ENCODE measurements around the gene NOTCH4.

NOTCH4 gene

GRCh38 chr6:32151863-32152768 is 71.8 kb downstream of the NOTCH4 start, which contains the start of gene PRRT1:
PRRT1 (minus strand) TSS chr6:32151939; CDS start chr6:32151827, 112 bp downstream.
- TF ChIP-seq CSDC2 (CRISPR knock-in tag; IDR thresholded peaks at IDR 0.05) (no peak), TOX (CRISPR knock-in tag; IDR thresholded peaks at IDR 0.05; ENCODE audit: borderline replicate concordance) (no peak), RARB (CRISPR knock-in tag; IDR thresholded peaks at IDR 0.05) (no peak), ESRRG (CRISPR knock-in tag; IDR thresholded peaks at IDR 0.05) (no peak)
- no peak for ATAC-seq

DNA sequence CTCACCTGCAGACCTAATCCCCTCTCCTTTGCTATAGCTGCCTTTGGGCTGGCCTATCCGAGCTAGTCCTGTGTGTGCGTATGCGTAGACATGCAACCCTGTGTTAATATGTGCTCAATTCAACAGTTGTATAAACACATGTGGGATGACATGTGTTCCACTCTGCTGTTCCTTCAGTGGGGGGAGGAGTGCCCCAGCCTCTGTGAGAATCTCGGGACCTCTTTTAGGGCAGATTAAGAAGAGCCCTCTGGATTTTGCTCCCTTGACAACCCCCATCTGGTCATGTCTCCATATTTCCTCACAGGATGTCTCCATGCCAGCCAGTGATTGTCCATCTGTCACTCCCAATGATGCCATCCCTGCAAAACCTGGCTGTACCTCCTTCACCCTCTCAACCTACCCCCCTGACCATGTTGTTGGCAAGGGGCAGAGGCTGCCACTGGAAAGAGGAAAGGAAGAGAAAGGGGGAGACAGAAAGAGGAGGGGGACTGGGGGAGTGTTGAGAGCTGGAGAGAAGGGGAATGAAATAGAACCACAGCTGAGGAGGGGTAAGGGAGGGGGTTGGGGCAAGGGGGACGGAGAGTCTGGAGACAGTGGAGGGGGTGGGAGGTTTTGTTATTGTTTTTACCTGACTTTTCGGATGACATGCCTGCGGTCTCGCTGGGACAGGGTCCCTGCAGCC is 72.5 kb downstream of the NOTCH4 start:
- ATAC-seq, result no peak

DNA sequence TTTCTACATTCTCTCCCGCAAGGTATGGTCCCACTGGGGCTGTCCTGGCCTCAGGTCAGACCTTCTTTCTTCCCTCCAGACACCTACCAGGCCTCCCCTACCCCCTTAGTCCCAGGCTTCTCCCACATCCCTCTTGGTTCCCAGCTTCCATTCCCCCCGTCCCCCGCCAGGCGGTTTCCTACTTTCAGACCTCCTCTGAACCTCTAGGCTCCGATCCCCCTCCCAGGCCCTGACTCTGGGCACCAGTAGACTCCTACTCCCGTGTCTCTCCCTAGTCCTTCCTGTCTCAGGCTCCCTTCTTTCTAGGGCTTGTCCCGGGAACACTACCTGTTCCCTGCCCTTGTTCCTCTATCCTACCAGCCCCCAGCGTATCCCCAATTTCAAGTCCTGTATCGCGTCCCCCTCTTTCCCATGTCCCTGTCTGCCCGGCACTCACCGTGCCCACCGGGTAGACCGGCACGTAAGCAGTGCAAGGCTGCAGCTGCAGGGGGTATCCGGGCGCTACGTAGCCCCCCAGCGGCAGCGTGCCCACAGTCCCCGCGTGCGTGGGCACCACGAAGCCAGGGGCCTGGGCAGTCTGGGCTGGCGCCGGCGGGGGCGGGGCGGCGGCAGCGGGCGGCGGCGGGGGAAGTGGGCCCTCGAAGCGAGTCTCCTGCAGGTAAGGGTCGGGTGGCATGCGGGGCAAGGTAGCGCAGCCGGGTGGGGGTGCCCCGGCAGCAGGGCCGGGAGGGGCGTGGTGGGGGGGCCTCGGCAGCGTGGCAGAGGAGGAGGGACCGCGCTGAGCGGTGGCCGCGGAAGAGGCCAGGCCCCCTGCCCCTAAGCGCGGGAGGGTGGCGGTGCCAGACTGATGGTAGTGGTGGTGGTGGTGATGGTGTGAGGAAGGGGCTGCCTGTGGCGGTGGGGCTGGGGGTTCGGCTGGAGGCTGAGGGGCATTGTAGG is 73.7 kb downstream of the NOTCH4 start:
- no peak for ATAC-seq
- TF ChIP-seq RARB (CRISPR knock-in tag; IDR thresholded peaks at IDR 0.05) (no peak), GLIS3 (CRISPR knock-in tag; IDR thresholded peaks at IDR 0.05) (no peak), ARNTL (CRISPR knock-in tag; IDR thresholded peaks at IDR 0.05; ENCODE audit: borderline replicate concordance, low read depth) (no peak), TCF4 (CRISPR knock-in tag; IDR thresholded peaks at IDR 0.05; ENCODE audit: borderline replicate concordance) (no peak), PATZ1 (CRISPR knock-in tag; IDR thresholded peaks at IDR 0.05; ENCODE audit: borderline replicate concordance) (no peak), ZFP30 (CRISPR knock-in tag; IDR thresholded peaks at IDR 0.05) (no peak), CSDC2 (CRISPR knock-in tag; IDR thresholded peaks at IDR 0.05) (no peak), ZNF70 (CRISPR knock-in tag; IDR thresholded peaks at IDR 0.05) (no peak), ISL1 (CRISPR knock-in tag; IDR thresholded peaks at IDR 0.05) (no peak), SNAI2 (CRISPR knock-in tag; IDR thresholded peaks at IDR 0.05) (no peak), ZNF565 (CRISPR knock-in tag; conservative IDR thresholded peaks at IDR 0.05; ENCODE audit: low read depth) (no peak), OSR1 (CRISPR knock-in tag; IDR thresholded peaks at IDR 0.05) (no peak), PPARA (CRISPR knock-in tag; IDR thresholded peaks at IDR 0.05; ENCODE audit: borderline replicate concordance) (no peak), TOX (CRISPR knock-in tag; IDR thresholded peaks at IDR 0.05; ENCODE audit: borderline replicate concordance) (no peak), CREB5 (CRISPR knock-in tag; IDR thresholded peaks at IDR 0.05; ENCODE audit: low read depth) (no peak), ESRRG (CRISPR knock-in tag; IDR thresholded peaks at IDR 0.05) (no peak)
- TF ChIP-seq, protein P1, sequence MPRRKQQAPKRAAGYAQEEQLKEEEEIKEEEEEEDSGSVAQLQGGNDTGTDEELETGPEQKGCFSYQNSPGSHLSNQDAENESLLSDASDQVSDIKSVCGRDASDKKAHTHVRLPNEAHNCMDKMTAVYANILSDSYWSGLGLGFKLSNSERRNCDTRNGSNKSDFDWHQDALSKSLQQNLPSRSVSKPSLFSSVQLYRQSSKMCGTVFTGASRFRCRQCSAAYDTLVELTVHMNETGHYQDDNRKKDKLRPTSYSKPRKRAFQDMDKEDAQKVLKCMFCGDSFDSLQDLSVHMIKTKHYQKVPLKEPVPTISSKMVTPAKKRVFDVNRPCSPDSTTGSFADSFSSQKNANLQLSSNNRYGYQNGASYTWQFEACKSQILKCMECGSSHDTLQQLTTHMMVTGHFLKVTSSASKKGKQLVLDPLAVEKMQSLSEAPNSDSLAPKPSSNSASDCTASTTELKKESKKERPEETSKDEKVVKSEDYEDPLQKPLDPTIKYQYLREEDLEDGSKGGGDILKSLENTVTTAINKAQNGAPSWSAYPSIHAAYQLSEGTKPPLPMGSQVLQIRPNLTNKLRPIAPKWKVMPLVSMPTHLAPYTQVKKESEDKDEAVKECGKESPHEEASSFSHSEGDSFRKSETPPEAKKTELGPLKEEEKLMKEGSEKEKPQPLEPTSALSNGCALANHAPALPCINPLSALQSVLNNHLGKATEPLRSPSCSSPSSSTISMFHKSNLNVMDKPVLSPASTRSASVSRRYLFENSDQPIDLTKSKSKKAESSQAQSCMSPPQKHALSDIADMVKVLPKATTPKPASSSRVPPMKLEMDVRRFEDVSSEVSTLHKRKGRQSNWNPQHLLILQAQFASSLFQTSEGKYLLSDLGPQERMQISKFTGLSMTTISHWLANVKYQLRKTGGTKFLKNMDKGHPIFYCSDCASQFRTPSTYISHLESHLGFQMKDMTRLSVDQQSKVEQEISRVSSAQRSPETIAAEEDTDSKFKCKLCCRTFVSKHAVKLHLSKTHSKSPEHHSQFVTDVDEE (CRISPR knock-in tag; IDR thresholded peaks at IDR 0.05), result no peak
- TF ChIP-seq, protein P2, sequence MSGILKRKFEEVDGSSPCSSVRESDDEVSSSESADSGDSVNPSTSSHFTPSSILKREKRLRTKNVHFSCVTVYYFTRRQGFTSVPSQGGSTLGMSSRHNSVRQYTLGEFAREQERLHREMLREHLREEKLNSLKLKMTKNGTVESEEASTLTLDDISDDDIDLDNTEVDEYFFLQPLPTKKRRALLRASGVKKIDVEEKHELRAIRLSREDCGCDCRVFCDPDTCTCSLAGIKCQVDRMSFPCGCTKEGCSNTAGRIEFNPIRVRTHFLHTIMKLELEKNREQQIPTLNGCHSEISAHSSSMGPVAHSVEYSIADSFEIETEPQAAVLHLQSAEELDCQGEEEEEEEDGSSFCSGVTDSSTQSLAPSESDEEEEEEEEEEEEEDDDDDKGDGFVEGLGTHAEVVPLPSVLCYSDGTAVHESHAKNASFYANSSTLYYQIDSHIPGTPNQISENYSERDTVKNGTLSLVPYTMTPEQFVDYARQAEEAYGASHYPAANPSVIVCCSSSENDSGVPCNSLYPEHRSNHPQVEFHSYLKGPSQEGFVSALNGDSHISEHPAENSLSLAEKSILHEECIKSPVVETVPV (CRISPR knock-in tag; IDR thresholded peaks at IDR 0.05), result no peak

More for the DNA sequence above, 72.5 kb downstream of the NOTCH4 start:
- TF ChIP-seq, protein P1 (CRISPR knock-in tag; IDR thresholded peaks at IDR 0.05), result no peak
- no peak for TF ChIP-seq ZFP30 (CRISPR knock-in tag; IDR thresholded peaks at IDR 0.05)
- TF ChIP-seq ZNF70 (CRISPR knock-in tag; IDR thresholded peaks at IDR 0.05), result no peak
- TF ChIP-seq, protein P2 (CRISPR knock-in tag; IDR thresholded peaks at IDR 0.05), result no peak
- no peak for TF ChIP-seq SNAI2 (CRISPR knock-in tag; IDR thresholded peaks at IDR 0.05)

Data from SK-N-SH treated with all-trans-retinoic acid at 6 μM for 48 hours (cell line).